A549 (cell line): ENCODE measurements around the gene CACFD1.

ENCODE experiments used
- CTCF ChIP-seq: fragments of >200 bp; sonication (Bioruptor Twin); formaldehyde crosslinking; IDR thresholded peaks from 3 replicates; pipeline ENCODE4 v1.5.1; 2016
- EP300 ChIP-seq, 2 experiments: fragments of >200 bp; sonication (Bioruptor Twin); formaldehyde crosslinking; IDR thresholded peaks; 2 replicates in 1 of 2; 3 replicates in 1 of 2; pipeline ENCODE4 v1.6.1; 2016 to 2017
- POLR2A ChIP-seq: IDR thresholded peaks from 2 replicates; pipeline ENCODE4 v1.6.1; 2012; ENCODE audit warnings: mild to moderate bottlenecking, low read length
- TF ChIP-seq, protein P1 (sequence below): IDR thresholded peaks from 2 replicates; pipeline ENCODE4 v1.6.1; 2012

GRCh38 chr9:133458643-133459312 is 1.0 kb upstream of the CACFD1 start:
- no peak for TF ChIP-seq CTCF
- TF ChIP-seq EP300 (IDR thresholded peaks at IDR 0.05) = no peak
- no peak for TF ChIP-seq POLR2A
- TF ChIP-seq, protein P1, sequence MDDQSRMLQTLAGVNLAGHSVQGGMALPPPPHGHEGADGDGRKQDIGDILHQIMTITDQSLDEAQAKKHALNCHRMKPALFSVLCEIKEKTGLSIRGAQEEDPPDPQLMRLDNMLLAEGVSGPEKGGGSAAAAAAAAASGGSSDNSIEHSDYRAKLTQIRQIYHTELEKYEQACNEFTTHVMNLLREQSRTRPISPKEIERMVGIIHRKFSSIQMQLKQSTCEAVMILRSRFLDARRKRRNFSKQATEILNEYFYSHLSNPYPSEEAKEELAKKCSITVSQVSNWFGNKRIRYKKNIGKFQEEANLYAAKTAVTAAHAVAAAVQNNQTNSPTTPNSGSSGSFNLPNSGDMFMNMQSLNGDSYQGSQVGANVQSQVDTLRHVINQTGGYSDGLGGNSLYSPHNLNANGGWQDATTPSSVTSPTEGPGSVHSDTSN = no peak
